PC-3 (cell line): ENCODE data around the gene F5.

ENCODE experiments used
- EZH2 ChIP-seq: fragments of 300-600 bp; sonication (generic); IDR thresholded peaks from one replicate; pipeline ENCODE4 v1.6.1; 2017; ENCODE audit warnings: antibody characterized with exemption, mild to moderate bottlenecking, low read length; ENCODE audit not compliant: unreplicated experiment
- TF ChIP-seq, protein P1 (sequence below): fragments of 300-600 bp; sonication (generic); conservative IDR thresholded peaks from 2 replicates; pipeline ENCODE4 v1.5.1; 2017; ENCODE audit warnings: antibody characterized with exemption, low read depth, mild to moderate bottlenecking, low read length

- TF ChIP-seq, protein P1, sequence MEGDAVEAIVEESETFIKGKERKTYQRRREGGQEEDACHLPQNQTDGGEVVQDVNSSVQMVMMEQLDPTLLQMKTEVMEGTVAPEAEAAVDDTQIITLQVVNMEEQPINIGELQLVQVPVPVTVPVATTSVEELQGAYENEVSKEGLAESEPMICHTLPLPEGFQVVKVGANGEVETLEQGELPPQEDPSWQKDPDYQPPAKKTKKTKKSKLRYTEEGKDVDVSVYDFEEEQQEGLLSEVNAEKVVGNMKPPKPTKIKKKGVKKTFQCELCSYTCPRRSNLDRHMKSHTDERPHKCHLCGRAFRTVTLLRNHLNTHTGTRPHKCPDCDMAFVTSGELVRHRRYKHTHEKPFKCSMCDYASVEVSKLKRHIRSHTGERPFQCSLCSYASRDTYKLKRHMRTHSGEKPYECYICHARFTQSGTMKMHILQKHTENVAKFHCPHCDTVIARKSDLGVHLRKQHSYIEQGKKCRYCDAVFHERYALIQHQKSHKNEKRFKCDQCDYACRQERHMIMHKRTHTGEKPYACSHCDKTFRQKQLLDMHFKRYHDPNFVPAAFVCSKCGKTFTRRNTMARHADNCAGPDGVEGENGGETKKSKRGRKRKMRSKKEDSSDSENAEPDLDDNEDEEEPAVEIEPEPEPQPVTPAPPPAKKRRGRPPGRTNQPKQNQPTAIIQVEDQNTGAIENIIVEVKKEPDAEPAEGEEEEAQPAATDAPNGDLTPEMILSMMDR = no peak
- TF ChIP-seq EZH2 = no peak
Observed at GRCh38 chr1:169484683-169485430, 101.4 kb downstream of the F5 start.
